ENCODE results near the gene PC.

DNA sequence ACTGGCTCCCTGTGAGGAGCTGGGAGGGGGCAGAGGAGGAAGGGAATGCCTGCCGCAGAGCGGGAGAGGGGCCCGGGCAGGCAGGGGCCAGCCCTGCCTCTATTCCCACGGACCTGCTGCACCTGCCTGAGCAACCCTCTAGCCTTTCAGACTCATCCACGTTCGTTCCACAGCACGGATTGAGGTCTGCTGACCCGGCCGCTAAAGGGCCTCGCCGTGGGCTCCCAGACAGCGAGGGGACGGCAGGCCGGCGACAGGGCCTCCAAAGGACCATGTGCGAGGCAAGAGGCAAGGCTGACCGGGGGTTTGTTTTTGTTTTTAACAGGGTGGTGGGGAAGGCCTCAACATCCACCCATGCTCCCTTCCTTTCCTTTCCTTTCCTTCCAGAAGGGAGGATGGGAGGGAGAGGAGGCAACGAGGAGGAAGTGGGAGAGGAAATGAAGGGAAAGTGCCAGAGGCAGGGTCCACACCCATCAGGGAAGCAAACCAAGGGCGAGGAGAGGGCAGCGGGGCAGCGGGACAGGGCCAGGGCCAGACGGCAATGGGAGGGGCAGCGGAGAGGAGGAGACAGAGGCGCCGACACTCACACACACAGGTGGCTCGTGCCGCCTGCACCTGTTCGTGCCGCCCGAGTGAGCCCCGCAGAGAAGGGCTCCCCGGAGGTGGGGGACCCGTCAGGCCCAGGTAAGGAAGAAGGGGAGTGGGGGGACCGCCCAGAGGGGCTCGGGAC is 93.8 kb downstream of the PC start:
- TF ChIP-seq, protein P1, sequence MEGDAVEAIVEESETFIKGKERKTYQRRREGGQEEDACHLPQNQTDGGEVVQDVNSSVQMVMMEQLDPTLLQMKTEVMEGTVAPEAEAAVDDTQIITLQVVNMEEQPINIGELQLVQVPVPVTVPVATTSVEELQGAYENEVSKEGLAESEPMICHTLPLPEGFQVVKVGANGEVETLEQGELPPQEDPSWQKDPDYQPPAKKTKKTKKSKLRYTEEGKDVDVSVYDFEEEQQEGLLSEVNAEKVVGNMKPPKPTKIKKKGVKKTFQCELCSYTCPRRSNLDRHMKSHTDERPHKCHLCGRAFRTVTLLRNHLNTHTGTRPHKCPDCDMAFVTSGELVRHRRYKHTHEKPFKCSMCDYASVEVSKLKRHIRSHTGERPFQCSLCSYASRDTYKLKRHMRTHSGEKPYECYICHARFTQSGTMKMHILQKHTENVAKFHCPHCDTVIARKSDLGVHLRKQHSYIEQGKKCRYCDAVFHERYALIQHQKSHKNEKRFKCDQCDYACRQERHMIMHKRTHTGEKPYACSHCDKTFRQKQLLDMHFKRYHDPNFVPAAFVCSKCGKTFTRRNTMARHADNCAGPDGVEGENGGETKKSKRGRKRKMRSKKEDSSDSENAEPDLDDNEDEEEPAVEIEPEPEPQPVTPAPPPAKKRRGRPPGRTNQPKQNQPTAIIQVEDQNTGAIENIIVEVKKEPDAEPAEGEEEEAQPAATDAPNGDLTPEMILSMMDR (conservative IDR thresholded peaks at IDR 0.05; ENCODE audit: low read depth, low read length) = no peak
- TF ChIP-seq EZH2 (IDR thresholded peaks at IDR 0.05; ENCODE audit: borderline replicate concordance, low read depth, low read length, poor library complexity, severe bottlenecking) = no peak

All from A673 (cell line).